UCSD-AML1 (cell line): ENCODE results near the gene KLHL33.

ENCODE experiments used
- DNase-seq: peaks from one replicate; lab custom pipeline; 2025; ENCODE audit not compliant: unreplicated experiment; lab: John Stamatoyannopoulos, UW

The KLHL33 gene

DNA sequence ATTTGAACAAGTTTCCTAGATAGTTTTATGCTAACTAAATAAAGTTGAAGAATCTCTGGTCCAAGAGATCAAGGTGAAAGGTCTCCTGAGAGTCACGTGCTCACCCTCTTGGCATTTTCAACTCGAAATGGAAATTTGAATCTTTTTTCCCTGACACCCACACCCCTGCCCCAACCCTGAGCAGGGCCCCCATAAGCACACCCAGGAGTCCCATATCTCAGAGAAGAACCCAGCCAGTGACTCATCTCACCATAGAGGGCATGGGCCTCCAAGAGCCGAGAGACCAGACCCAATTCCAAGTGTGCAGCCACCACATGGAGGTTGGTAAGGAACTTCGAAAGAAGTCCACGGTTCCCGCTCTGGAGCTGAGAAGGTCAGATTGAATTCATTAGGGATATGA, 55.3 kb downstream of the KLHL33 start:
- DNase-seq: no peak

GRCh38 chr14:20379743-20380142, 56.2 kb downstream of the KLHL33 start:
- no peak for DNase-seq

DNA sequence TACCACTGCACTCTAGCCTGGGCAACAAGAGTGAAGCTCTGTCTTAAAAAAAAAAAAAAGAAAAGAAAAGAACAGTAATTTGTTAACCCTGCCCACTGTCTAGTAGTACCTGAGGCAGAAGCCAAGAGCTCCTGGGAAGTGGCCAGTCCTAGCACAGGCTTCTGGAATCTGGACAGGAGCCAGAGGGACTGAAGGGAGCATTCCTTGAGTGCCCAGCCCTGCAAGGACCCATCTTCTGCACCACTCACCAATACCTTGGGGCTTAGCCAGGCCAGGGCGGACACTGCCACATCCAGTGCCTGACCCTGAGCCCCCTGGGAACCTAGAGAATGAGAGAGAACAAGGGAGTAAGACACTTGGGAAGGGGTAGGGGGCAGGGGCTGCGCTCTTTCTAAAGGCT, 58.8 kb downstream of the KLHL33 start:
- DNase-seq: no peak

GRCh38 chr14:20376071-20376588, 59.8 kb downstream of the KLHL33 start:
- DNase-seq: no peak
